H9 (cell line): Measurements from ENCODE around the gene SLC18B1. TPM values are rescaled to one million over a fixed set of nuclear protein-coding genes. Genes with fewer than 3 reads are reported as not detected.

Source experiments
- DNase-seq: peaks from one replicate; pipeline ENCODE4 v3.0.0-alpha.2; 2017
- H2AFZ ChIP-seq: one replicate; pipeline ENCODE4 v1.6.1; 2013; ENCODE audit warnings: mild to moderate bottlenecking, low read length, control low read depth, moderate library complexity
- H2AK5ac ChIP-seq: 2 replicates; pipeline ENCODE4 v1.6.1; 2013; ENCODE audit warnings: low read length, control low read depth, mixed read lengths; ENCODE audit not compliant: insufficient read length
- H2BK120ac ChIP-seq: one replicate; pipeline ENCODE4 v1.6.1; 2013; ENCODE audit warnings: low read depth, mild to moderate bottlenecking, low read length, control low read depth, inconsistent platforms; ENCODE audit not compliant: poor library complexity, severe bottlenecking
- H2BK12ac ChIP-seq: 2 replicates; pipeline ENCODE4 v1.6.1; 2013; ENCODE audit warnings: low read length, control low read depth, mixed read lengths, low read depth; ENCODE audit not compliant: insufficient read length
- H2BK15ac ChIP-seq: 2 replicates; pipeline ENCODE4 v1.6.1; 2013; ENCODE audit warnings: low read depth, low read length, control low read depth
- H2BK20ac ChIP-seq: one replicate; pipeline ENCODE4 v1.6.1; 2013; ENCODE audit warnings: low read depth, mild to moderate bottlenecking, low read length, control low read depth, inconsistent platforms; ENCODE audit not compliant: poor library complexity, severe bottlenecking
- H2BK5ac ChIP-seq: 2 replicates; pipeline ENCODE4 v1.6.1; 2013; ENCODE audit warnings: low read length, control low read depth, mixed read lengths; ENCODE audit not compliant: insufficient read length
- H3K14ac ChIP-seq: 2 replicates; pipeline ENCODE4 v1.6.1; 2013; ENCODE audit warnings: low read length, control low read depth; ENCODE audit not compliant: insufficient read depth
- H3K18ac ChIP-seq: 2 replicates; pipeline ENCODE4 v1.6.1; 2013; ENCODE audit warnings: low read depth, mild to moderate bottlenecking, mixed read lengths, low read length, control low read depth; ENCODE audit not compliant: insufficient read length
- H3K23ac ChIP-seq: 2 replicates; pipeline ENCODE4 v1.6.1; 2013; ENCODE audit warnings: low read length, control low read depth, mixed read lengths, low read depth; ENCODE audit not compliant: insufficient read length
- H3K23me2 ChIP-seq: 2 replicates; pipeline ENCODE4 v1.6.1; 2013; ENCODE audit warnings: low read depth, mild to moderate bottlenecking, mixed read lengths, low read length, control low read depth; ENCODE audit not compliant: insufficient read length, poor library complexity, severe bottlenecking
- H3K27ac ChIP-seq: 2 replicates; pipeline ENCODE4 v1.5.1; 2013; ENCODE audit warnings: low read length, control low read depth, mixed read lengths, low read depth; ENCODE audit not compliant: insufficient read length
- H3K27me3 ChIP-seq: 2 replicates; pipeline ENCODE4 v1.6.1; 2013; ENCODE audit warnings: low read length, control low read depth, inconsistent platforms; ENCODE audit not compliant: insufficient read depth
- H3K4ac ChIP-seq: 2 replicates; pipeline ENCODE4 v1.6.1; 2013; ENCODE audit warnings: low read depth, mild to moderate bottlenecking, control low read depth, inconsistent platforms, low read length, moderate library complexity
- H3K4me1 ChIP-seq: 2 replicates; pipeline ENCODE4 v1.6.1; 2013; ENCODE audit warnings: low read length, control low read depth, inconsistent platforms; ENCODE audit not compliant: insufficient read depth
- H3K4me2 ChIP-seq: 2 replicates; pipeline ENCODE4 v1.6.1; 2013; ENCODE audit warnings: low read length, control low read depth, mixed read lengths; ENCODE audit not compliant: insufficient read length, insufficient read depth
- H3K56ac ChIP-seq: 2 replicates; pipeline ENCODE4 v1.6.1; 2013; ENCODE audit warnings: low read depth, mild to moderate bottlenecking, mixed read lengths, low read length, control low read depth; ENCODE audit not compliant: insufficient read length
- H3K79me1 ChIP-seq: 2 replicates; pipeline ENCODE4 v1.6.1; 2013; ENCODE audit warnings: low read depth, mild to moderate bottlenecking, moderate library complexity, low read length, control low read depth, inconsistent platforms; ENCODE audit not compliant: insufficient read depth, poor library complexity, severe bottlenecking
- H3K79me2 ChIP-seq: 2 replicates; pipeline ENCODE4 v1.6.1; 2013; ENCODE audit warnings: low read length, control low read depth, inconsistent platforms; ENCODE audit not compliant: insufficient read depth
- H3K9ac ChIP-seq: 2 replicates; pipeline ENCODE4 v1.6.1; 2013; ENCODE audit warnings: low read length, control low read depth, mixed read lengths; ENCODE audit not compliant: insufficient read length; ENCODE audit errors: extremely low read depth
- H3K9me3 ChIP-seq: one replicate; pipeline ENCODE4 v1.6.1; 2013; ENCODE audit warnings: low read depth, low read length, inconsistent platforms; ENCODE audit not compliant: control insufficient read depth
- H3T11ph ChIP-seq: one replicate; pipeline ENCODE4 v1.6.1; 2013; ENCODE audit warnings: mild to moderate bottlenecking, low read length, control low read depth, inconsistent platforms
- H4K20me1 ChIP-seq: one replicate; pipeline ENCODE4 v1.6.1; 2013; ENCODE audit not compliant: control insufficient read depth, insufficient read length, insufficient read depth
- H4K5ac ChIP-seq: 2 replicates; pipeline ENCODE4 v1.6.1; 2013; ENCODE audit warnings: low read depth, mild to moderate bottlenecking, mixed read lengths, low read length, control low read depth; ENCODE audit not compliant: insufficient read length
- H4K8ac ChIP-seq: replicated peaks from 2 replicates; pipeline ENCODE4 v1.6.1; 2013; ENCODE audit warnings: low read length, control low read depth, mixed read lengths, low read depth; ENCODE audit not compliant: insufficient read length
- H4K91ac ChIP-seq: 2 replicates; pipeline ENCODE4 v1.6.1; 2013; ENCODE audit warnings: low read depth, mild to moderate bottlenecking, moderate library complexity, mixed read lengths, low read length, control low read depth; ENCODE audit not compliant: insufficient read length
- H3K27ac Mint-ChIP-seq, 3 experiments: 2 replicates in 2 of 3; 3 replicates in 1 of 3; pipeline ENCODE4 v1.8.0; 2020 to 2021; ENCODE audit warnings: mixed read lengths in 3 of 3, mild to moderate bottlenecking in 1 of 3, moderate library complexity in 1 of 3
- H3K27me3 Mint-ChIP-seq: 2 replicates; pipeline ENCODE4 v1.8.0; 2021; ENCODE audit warnings: low read depth, mild to moderate bottlenecking, moderate library complexity, mixed read lengths
- H3K36me3 Mint-ChIP-seq, 3 experiments: 2 replicates in 2 of 3; 3 replicates in 1 of 3; pipeline ENCODE4 v1.8.0; 2020 to 2021; ENCODE audit warnings: low read depth in 3 of 3, mixed read lengths in 3 of 3; ENCODE audit not compliant: insufficient read depth in 1 of 3
- H3K4me1 Mint-ChIP-seq, 2 experiments: 2 replicates each; pipeline ENCODE4 v1.8.0; 2020; ENCODE audit warnings: mixed read lengths in 2 of 2
- H3K4me3 Mint-ChIP-seq, 2 experiments: 2 replicates in 1 of 2; 3 replicates in 1 of 2; pipeline ENCODE4 v1.8.0; 2020 to 2021; ENCODE audit warnings: mild to moderate bottlenecking in 2 of 2, mixed read lengths in 2 of 2, moderate library complexity in 1 of 2
- H3K9me3 Mint-ChIP-seq, 2 experiments: 2 replicates in 1 of 2; 3 replicates in 1 of 2; pipeline ENCODE4 v1.8.0; 2020; ENCODE audit warnings: mild to moderate bottlenecking in 2 of 2, mixed read lengths in 2 of 2, moderate library complexity in 1 of 2
- CTCF ChIP-seq: fragments of 200-600 bp; sonication (generic); conservative IDR thresholded peaks from 3 replicates; pipeline ENCODE4 v1.8.0; 2021; ENCODE audit warnings: antibody characterized with exemption, mild to moderate bottlenecking
- WGBS: extraction: QIAGEN DNeasy Blood & Tissue Kit; methylation state at CpG from one replicate; pipeline ENCODE4 v1.1.7; 2013; ENCODE audit warnings: missing lambda C conversion rate, low lambda C conversion rate, mixed read lengths; ENCODE audit not compliant: insufficient read length; ENCODE audit errors: extremely low coverage; 5-methylcytosine and 5-hydroxymethylcytosine counted together
- total RNA-seq: library from RNA; stranded (reverse); gene quantifications from 2 replicates; pipeline ENCODE4 v1.2.1, GENCODE V29; 2021

The SLC18B1 gene
- total RNA-seq, 1 experiment from 2014 or later = 19.8 TPM

- no peak overlapping the region for H3K14ac ChIP-seq
- DNase-seq = no peak
- Mint-ChIP-seq H3K9me3 (0 out of 5 replicates have a peak, but pooled peaks cover 0 to 2% of the 10 kb centered on the region in 2 experiments), H3K27me3 (no peaks in the 10 kb centered on the region), H3K4me3 (no peak overlapping the region), H3K4me1 (peaks cover 11 to 12% of the 10 kb centered on the region in 2 experiments), H3K36me3 (no peaks in the 10 kb centered on the region; a peak in 1 of 7 replicates), H3K27ac (no peak overlapping the region)
- no peak overlapping the region for H2BK120ac ChIP-seq
- no peak overlapping the region for H2AK5ac ChIP-seq
- H3K9ac ChIP-seq = no peak overlapping the region
- no peak overlapping the region for H3K23ac ChIP-seq
- H3K23me2 ChIP-seq = no peaks in the 10 kb centered on the region
- H2BK5ac ChIP-seq = no peak overlapping the region
- no peaks in the 10 kb centered on the region for H3K79me1 ChIP-seq
- H3K18ac ChIP-seq = no peak overlapping the region
- no peak overlapping the region for H3K4me2 ChIP-seq
- H2BK12ac ChIP-seq = no peak overlapping the region
- H3T11ph ChIP-seq = no peak overlapping the region
- H3K56ac ChIP-seq = no peak overlapping the region
- WGBS = no CpG with 5 or more reads among the region's 1 CpG
- no peak overlapping the region for H2BK15ac ChIP-seq
- H3K4me1 ChIP-seq = peaks cover 2% of the 10 kb centered on the region; the same call in 1 of the 2 replicates
- no peaks in the 10 kb centered on the region for H3K79me2 ChIP-seq
- no peak for TF ChIP-seq CTCF
- no peak overlapping the region for H2AFZ ChIP-seq
- no peak overlapping the region for H2BK20ac ChIP-seq
- H4K20me1 ChIP-seq = no peaks in the 10 kb centered on the region
- no peaks in the 10 kb centered on the region for H3K27me3 ChIP-seq
- no peaks in the 10 kb centered on the region for H3K9me3 ChIP-seq
- H3K27ac ChIP-seq = no peak overlapping the region
- no peak overlapping the region for H4K91ac ChIP-seq
- no peak overlapping the region for H4K8ac ChIP-seq
- H3K4ac ChIP-seq = no peak overlapping the region
- H4K5ac ChIP-seq = no peak overlapping the region
Measured at GRCh38 chr6:132841966-132842365, 43.5 kb upstream of the SLC18B1 start.
